Myocyte (in vitro differentiated cells): ENCODE results near the gene SLC2A6. TPM values are rescaled to one million over a fixed set of nuclear protein-coding genes. Genes with fewer than 3 reads are reported as not detected.

Experiments
- DNase-seq: peaks from one replicate; pipeline ENCODE4 v3.0.0-alpha.2; 2012; ENCODE audit warnings: low read depth
- total RNA-seq: library from RNA; depleted of rRNA; stranded (reverse); fragments of >200 nt; gene quantifications from 2 replicates; pipeline ENCODE4 v1.2.3, GENCODE V29; 2014

SLC2A6 gene
- total RNA-seq, 1 donor from 2014 or later, result 16.9 TPM

DNA sequence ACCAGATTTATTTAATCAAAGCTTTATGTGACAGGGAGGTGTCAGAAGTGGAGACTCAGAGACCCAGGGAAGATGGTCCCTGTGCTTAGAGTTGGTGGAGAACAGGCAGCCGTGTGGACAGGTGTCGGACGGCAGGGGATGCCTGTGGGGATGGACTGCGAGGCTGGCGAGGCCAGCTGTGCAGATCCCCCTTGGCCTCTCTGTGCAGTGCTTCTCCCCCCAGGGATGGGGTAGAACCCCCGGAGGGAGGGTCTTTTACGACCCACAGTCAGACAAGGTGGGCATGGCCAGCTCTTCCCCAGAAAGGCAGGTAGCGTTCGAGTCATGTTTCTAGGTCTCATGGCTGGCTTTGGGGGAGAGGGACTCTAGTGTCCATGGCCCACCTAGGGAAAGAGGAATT is 4.7 kb upstream of the SLC2A6 start:
- no peak for DNase-seq

DNA sequence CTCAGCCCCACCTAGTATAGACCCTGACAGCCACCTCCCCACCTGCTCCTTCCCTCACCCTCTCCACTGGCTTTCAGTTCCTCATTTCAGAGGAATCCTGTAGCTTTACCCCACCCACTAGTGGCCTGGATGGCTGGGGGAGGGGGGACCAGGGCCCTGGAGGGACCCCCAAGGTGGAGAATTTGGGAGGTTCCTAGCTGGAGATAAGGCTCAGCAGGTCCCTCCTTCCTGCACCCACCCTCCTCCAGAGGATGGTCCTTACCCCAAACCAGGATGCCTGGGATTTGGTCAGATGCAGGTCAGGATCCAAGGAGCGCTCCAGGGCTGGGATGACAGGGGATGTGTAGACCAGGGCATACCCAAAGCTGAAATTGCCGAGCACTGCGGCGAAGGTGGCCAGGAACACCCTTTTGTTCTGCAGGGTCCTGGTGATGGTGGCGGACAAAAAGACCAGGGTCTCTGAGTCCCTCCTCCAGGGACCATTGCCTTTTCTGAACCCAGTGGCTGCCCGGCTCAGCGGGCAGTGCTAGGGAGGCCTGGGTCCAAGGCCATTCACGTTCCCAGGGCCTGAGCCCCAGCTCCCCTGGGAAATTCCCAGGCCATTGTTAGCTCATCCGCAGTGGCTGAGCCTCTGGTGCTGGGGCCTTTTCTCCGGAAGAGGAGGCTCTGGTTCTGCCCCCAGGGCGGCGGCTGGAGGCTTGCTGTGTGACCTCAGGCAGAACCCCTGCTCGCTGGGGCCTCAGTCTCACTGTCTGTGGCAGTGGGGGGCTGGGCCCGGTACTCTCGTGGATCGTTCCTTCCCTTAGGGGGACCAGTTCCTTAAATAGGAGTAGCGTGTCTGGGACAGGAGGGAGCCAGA is 678 bp downstream of the SLC2A6 start:
- peak; percentile 24 for DNase-seq

DNA sequence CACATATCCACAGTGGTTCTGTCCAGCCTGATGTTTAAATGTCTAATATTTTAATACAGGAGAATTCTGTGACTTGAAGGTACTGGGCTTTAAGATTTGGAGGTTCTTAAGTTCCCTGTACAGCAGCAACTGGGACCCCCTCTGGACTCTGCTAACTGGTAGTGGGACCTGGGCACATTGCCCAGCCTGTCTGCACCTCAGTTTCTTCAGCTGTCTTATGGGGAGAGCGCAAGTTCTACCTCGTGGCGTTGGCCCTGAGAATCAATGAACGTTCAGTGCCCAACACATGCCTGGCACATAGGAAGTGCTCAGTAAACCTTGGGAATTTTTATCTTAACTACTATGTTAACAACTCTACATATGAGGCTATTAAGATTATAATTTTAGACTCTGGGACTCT is 1.4 kb downstream of the SLC2A6 start:
- no peak for DNase-seq

DNA sequence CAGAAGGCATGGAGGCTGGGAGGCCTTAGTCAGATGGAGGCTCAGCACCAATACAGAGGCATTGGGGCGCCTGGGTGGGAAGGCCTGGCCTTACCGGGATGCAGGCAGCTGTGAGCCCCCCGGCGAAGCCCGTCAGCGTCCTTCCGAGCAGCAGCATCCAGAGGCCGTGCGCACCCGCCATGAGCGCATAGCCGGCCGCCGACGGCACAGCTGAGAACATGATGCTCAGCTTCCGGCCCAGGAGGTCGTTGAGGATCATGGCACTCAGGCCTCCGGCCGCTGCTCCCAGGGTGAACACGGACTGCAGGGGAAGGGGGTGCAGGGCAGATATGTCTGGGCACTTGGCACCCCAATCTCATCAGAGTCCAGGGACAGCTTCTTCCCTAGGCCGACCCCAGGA is 2.0 kb downstream of the SLC2A6 start:
- DNase-seq, result no peak

DNA sequence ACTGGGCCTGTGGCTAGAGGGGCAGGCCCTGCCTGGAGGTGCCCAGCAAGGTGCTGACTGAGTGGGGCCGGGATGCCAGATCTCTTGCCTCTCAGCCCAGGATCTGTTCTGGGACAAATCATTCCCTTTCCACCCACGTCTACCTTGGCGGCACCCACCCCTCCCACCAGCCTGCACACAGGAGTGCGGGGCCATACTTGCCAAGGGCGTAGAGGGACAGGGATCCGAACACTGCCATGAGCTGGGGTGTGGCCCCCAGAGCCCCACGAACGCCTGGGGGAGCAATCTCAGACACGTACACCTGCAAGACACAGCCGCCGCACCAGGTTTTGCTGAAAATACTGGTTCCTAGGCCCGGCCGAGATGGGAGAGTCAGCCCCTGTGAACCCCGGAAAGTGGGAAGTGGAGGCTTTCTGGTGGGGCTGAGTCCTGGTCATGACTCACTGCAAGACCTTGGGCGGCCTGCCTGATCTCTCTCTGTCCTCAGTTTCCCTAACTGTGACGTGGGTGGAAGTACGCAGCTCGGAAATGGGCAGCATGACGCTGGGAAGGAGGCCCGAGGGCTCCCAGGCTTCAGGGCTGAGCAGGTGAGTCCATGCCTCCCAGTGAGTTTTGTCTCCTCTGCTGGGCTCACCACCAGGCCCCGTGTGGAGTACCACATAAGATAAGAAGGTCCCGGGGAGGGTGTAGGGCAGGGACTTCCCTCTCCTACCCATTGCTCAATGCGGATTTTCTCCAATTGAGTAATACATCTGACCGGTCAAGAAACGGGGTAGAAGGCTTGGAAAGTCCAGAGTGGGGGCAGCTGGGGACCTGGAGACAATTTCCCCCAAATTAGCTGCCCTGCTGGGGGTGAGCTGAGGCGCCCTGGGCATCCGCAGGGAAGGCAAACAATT is 2.6 kb downstream of the SLC2A6 start:
- no peak for DNase-seq

DNA sequence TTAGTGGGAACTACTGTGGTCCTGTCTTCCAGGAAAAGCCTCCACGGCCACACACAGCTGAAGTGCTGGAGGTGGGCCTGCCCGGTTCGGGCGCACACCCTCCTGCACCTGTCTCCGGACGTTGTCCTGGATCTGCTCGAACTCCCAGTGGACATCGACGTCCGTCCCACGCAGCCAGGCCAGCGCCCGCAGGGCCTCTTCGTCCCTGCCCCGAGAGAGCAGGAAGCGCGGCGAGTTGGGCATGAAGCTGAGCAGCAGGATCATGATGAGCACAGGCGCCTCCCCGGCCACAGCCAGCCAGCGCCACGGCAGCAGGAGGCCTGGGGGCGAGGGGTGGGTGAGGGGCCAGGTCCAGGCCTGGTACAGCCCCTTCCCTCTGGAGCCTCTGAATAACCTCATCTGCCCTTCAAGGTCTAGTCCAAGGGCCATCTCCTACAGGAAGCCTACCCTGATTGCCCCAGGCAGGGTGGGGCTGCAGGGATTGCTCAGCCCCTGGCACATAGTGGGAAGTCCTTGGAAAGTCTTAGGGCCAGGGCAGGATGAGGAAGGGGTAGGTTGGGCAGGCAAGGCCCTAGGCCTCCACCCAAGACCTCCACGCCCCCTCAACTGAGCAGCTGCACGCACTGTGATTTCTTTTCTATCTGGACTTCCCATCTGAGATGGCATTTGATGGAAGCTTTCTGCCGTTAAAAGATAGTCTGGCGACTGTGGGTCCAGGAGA is 3.4 kb downstream of the SLC2A6 start:
- DNase-seq, result no peak

DNA sequence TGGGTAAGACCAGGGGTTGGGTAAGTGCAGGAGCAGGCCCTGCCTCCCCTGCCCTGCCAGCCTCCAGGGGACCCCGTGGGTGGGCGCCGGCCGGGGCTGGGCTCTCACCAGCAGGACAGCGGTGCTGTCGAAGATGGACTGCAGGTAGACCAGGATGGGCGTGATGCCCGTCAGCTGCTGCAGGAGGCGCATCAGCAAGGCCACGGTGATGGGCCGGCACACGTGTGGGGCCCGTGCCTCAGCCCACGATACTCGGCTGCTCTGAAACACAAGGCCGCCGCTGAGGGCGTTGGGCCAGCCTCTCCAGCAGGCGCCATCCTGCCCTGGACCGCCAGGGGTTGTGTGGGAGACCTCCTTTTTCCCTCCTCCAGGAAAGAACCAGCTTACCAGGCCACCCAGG is 4.0 kb downstream of the SLC2A6 start:
- DNase-seq, result no peak

DNA sequence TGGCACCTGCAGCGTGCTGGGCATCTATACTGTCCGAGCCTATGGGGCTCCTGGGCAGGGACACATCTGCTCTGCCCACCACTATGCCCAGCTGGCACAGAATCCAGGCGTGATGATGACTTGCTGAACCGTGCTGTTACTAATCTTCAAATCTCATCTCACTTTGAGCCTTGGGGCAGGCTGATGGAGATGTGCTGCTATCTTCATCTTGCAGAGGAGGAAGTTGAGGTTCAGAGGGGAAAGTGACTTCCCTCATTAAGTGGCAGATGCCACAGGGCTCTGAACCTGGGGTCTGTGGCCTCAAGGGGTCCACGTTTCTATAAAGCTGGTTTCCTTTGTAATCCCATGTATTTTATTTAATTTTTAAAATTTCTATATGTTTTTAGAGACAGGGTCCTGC is 4.7 kb downstream of the SLC2A6 start:
- DNase-seq, result no peak

DNA sequence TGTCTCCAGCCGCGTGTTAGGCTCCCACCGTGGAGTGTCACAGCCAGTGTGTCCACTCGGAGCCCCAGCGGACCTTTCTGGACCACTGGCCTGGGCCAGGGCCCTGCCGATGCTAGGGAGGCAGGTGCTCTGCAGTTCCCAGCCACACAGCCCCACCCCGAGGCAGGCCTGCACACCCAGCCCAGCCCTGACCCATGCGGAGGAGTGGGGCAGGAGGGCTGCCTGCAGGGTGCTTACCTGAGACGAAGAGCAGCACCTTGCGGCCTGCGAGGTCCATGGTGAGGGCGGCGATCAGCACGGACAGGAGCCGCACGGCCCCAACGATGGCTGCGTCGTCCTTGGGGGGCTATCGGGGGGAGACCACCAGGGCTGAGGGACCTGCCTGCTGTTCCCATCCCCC is 5.2 kb downstream of the SLC2A6 start:
- no peak for DNase-seq

DNA sequence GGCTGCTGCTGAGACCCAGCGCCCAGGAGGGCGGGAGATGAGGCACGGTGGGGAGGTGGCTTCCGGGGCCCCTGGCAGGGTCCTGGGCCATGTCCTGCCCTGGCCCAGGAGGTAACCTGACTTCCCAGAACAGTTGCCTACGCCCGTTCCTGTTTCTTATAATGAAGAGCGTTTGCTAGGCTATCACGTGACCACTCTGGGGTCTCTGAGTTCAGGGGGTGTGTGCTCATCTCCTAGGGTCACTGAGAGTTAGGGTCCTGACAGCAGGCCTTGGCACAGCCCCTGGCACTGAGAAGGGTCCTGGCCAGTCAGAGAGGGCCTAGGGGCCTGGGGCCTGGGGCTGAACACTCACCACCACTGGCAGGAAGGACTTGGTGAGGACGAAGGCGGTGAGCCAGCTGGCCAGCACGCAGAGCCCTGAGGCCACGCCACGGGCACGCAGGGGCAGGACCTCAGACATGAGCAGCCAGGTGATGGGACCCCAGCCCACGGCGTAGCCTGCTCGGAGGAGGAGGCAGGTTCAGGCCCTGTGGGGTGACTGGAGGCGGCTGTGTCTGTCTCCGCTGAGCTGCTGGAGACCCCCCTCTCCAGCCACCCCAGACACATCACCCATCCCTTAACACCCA is 6.0 kb downstream of the SLC2A6 start:
- DNase-seq, result no peak

DNA sequence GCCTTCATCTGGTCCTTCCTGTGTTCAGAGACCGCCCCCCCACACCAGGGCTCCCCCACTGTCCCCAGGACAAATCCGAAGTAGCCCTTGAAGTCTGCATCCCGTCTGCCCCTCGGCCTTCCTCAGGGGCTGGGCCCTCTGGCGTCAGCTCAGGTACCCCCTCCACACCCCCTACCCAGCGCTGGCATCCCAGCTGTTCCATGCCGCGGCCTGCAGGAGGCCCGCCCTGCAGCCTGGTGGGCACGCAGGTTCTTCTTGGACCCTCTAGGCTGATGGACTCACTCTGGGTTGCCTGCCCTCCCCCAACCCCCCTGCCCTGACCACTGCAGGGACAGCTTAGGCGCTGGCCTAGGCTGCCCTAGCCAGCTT is 6.6 kb downstream of the SLC2A6 start:
- DNase-seq, result no peak

DNA sequence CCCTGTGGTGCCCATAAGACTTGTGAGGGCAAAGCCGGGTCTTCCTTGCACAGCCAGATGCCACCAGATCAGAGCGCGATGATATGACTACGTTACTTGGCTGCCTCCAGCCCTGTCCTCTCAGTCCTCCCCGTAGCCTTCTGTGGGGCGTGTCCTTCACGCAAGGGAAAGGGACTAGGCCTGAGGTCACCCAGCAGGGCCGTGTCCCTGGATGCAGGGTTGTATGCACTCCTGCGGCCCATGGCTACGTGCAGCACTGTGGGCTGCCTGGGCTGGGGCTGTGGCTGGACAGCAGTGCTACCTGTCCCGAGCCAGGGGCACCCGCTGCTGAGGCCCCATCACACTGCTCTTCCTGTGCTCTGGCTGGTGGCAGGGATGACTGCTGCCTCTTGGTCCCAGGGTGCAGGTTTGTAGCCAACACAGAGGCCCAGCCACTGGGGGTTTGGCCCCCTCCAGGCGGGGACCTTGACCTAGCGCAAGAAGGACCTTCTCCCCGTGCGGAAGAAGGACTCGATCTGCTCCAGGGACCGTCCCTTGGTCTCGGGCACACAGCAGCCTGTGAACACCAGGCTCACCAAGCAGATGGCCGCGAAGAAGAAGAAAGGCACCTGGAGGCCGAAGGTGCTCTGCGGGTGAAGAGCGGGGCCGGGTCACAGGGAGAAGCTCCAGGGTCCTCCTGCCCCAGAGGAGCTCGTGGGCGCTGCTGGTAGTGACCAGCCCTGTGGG is 7.2 kb downstream of the SLC2A6 start:
- DNase-seq, result no peak

DNA sequence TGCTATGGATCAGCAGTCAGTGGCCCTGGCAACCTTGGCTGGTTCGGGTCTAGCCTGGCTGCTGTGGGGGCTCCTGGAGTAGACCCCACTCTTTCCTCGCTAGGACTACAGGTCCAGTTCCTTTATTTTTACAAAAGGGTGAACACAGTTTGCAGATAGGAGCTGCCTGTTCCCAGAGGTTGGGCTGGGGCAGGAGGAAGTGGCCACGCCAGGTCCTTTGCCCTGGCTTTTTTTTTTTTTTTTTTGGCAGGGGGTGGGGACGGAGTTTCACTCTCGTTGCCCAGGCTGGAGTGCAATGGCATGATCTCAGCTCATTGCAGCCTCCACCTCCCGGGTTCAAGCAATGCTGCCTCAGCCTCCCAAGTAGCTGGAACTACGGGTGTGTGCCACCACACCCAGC is 7.9 kb downstream of the SLC2A6 start:
- no peak for DNase-seq

DNA sequence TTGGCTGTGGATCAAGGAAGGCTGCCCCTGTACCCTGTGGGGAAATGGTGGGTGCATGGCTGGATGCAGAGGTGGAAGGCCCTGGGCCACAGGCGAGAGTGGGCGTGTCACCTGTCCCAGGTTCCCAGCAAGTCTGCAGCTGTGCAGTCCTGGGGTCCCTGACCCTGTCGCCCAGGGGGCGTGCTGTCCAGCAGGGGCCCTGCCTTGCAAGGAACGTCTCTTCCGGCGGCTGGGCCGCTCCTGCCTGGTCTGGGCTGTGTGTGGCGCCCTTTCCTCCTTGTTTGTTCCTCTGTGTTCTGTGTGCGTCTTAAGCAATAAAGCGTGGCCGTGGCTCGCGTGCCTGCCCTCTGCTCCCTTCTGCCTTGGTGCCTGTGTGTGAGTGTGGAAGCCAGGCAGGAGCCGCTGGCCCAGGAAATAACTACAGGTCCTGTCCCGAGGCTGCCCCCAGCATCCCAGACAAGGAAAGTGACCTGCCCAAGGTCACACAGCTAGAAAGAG is 8.4 kb downstream of the SLC2A6 start:
- no peak for DNase-seq

DNA sequence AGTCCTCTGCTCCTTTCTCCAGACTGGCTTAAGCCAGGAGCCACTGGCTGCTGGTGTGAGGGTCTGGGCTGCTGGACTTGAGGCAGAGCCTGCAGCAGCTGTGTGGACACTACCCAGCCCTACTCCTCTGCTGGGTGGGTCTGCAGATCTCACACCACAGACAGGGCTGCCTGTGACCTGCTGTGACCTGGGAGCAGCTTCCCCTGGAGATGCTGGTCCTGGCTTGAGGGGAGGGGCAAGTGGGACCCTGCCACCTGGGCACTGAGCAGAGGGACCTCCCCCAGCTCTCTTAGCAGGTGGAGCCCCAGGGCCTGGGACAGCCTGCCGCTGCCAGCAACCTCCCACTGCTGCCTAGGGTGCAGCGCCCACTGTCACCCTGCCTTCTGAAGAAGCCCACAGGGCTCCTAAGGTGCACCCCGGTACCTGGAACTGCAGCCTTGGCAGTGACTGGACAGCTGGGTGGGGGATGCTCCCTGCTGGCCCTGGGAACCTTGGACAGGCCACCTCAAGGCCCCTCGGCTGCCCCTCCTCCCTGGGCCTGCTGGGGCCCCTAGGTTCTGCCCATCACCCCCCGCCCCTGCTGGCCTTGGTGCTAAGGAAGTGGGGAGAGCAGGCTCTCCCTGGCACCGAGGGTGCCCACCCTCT is 10.0 kb downstream of the SLC2A6 start:
- no peak for DNase-seq

DNA sequence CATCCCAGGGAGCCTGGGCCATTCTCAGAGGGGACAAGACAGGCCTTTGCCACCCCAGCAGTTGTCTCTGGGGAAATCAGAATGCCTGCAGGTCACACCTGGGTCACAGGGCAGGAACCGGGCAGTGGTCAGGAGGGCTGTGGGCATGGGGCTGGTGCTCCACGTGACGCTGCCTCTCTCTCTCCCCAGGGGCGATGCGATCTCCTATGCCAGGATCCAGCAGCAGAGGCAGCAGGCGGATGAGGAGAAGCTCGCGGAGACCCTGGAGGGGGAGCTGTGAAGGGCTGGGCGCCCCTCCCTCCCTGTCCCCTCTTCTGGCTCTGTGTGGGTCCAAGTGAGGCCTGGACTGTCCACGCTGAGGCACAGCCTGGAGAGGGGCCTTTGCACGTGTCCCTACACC is 10.5 kb downstream of the SLC2A6 start:
- DNase-seq, result no peak

DNA sequence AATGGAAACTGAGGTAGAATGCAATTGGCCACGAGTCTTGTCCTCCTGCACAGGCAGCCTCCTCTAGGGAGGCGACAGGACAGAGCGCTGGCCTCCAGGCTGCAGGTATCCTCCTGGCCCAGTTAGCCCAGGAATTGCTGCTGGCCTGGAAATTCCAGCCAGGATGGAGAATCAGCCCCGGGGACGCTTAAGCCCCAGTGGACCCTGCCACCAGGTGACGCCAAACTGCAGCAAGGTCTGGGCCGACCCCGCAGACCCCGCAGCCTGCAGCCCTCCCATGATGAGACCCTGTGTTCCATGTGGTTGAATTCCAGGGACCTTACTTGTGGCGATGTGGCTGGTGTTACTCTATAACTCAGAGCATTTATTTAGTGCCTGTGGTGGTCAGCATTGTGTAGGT is 11.8 kb downstream of the SLC2A6 start:
- DNase-seq, result no peak

DNA sequence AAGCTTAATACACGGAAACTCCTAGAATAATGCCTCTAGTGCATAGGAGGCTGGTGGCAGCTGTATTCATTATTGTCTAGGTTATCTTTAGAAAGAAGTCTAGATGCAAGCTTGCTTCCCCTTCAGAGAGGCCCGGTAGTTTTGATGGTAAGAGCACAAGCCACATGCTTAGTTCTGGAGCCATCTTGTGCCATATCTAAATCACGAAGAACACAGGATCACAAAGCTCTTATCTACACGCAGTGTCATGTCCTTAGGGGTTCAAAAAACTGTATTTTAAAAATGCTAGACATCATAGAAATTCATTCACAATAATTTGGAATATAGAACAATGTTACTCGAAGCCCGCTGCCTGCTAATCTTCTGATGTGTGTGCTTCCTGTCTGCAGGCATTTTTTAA is 12.9 kb downstream of the SLC2A6 start:
- no peak for DNase-seq

DNA sequence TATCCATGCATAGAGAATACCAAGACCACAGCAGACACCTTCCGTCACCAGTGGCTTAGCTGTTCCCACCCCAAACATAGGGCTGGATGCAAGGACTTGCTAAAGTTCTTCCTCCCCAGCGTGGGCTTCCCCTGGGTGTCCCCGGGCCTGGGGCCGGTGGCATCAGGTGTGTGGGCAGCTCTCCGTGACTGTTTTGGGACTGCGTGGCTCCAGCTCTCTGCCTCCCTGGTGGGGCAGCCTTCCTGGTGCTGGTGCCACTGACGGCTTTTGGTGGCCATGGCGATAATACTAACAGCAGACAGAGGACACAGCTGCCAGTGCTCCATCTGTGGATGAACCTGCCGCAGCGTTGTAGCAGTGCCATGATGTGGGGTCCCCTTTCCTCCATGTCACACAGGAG is 14.3 kb downstream of the SLC2A6 start:
- no peak for DNase-seq
